GM12801 (cell line): ENCODE data around the gene SAPCD2.

ENCODE experiments used
- TF ChIP-seq, protein P1 (sequence below): IDR thresholded peaks from one replicate; pipeline ENCODE4 v1.5.1; 2011; ENCODE audit warnings: control low read depth; ENCODE audit not compliant: insufficient read length; ENCODE audit errors: extremely low read depth

SAPCD2 gene

GRCh38 chr9:137029058-137029936 is 41.1 kb downstream of the SAPCD2 start:
- TF ChIP-seq, protein P1, sequence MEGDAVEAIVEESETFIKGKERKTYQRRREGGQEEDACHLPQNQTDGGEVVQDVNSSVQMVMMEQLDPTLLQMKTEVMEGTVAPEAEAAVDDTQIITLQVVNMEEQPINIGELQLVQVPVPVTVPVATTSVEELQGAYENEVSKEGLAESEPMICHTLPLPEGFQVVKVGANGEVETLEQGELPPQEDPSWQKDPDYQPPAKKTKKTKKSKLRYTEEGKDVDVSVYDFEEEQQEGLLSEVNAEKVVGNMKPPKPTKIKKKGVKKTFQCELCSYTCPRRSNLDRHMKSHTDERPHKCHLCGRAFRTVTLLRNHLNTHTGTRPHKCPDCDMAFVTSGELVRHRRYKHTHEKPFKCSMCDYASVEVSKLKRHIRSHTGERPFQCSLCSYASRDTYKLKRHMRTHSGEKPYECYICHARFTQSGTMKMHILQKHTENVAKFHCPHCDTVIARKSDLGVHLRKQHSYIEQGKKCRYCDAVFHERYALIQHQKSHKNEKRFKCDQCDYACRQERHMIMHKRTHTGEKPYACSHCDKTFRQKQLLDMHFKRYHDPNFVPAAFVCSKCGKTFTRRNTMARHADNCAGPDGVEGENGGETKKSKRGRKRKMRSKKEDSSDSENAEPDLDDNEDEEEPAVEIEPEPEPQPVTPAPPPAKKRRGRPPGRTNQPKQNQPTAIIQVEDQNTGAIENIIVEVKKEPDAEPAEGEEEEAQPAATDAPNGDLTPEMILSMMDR: peak; percentile 35

DNA sequence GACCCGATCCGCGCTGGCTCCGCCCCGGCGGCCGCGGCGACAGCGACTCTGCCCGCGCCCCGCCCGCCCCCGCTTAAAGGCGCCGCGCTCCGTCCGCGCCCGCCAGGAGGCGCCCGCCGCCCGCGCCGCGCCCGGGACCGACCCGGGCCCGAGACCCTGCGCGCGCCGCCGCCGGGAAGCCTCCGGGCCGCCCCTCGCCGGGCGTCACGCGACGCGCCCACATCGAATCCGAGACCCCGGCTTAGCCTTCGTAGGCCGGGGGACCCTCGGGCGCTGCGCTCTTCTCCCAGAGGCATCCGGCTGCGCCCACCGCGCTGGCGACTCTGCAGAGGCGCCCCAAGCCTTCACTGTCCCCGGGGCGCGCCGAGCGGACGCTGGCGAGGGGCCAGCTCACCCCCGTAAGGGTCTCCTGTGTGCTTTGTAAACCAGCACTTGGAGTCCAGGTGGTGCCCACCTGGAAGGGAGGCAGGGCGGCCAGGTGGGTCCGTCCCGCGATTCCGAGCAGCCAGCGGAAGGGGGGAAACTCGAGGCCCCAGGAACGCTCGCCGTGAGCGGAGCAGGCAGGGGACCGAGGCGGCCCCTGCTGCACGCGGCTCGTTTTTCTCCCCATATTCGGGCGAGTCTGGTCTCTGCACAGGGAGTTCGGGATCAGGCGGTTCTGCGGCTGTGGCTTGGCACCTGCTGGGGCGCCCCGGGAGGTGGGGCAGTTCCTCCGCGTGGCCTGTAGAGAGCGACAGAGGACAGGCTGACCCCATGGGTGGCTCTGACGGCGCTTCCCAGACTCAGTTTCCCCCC is 41.9 kb downstream of the SAPCD2 start:
- TF ChIP-seq, protein P1: no peak

GRCh38 chr9:137027369-137028262 is 42.7 kb downstream of the SAPCD2 start, which contains the start of gene ABCA2:
ABCA2 (minus strand) TSS chr9:137028237; CDS start chr9:137028140, 97 bp downstream.
- TF ChIP-seq, protein P1: no peak

DNA sequence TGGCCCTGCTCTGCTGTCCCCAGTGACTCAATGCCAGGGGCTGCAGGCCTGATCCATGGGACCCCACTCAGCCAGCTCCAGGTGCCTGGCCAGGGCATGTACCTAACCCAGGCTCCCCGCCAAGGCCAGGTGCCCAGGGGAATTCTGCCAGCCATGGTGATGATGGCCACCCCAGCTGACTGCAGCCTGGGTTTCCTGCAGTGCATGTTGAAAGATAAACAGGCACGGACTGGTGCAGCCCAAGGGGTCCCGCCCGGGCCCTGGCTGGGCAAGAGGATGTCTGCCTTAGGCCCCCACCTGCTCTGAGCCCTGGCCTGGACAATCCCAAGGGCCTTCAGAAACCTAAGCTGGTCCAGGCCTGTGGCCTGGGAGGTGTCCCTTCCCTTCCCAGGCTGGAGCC is 43.5 kb downstream of the SAPCD2 start:
- TF ChIP-seq, protein P1: no peak

DNA sequence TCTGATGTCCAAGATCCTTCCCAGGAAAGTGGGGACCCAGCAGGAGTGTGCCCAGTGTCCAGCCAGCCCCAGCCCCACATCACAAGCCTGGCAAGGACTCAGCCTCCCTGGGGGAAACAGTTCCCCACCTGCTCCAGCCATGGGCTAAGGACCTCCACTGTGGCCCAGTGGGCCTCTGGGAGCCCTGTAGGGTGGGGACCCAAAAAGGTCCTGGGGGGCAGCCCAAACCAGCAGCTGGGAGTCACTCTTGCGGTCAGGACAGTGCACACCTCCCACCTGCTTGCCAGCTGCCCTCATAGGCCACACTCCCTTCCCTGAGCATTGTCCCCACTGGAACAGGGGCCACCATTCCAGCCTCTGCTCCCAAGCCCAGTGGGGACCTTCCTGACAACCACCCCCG is 44.0 kb downstream of the SAPCD2 start:
- TF ChIP-seq, protein P1: no peak

- TF ChIP-seq, protein P1: no peak
Observed at GRCh38 chr9:137025517-137025966, 44.8 kb downstream of the SAPCD2 start.
